ENCODE results near the gene DBF4B.

DBF4B gene

GRCh38 chr17:44785921-44786320 lies 77.5 kb downstream of the DBF4B start:
- DNase-seq (ENCODE audit: low spot score in 2 of 2), result no peak
- Mint-ChIP-seq H3K4me1 (no peaks in the 10 kb centered on the region), H3K4me3 (no peak overlapping the region), H3K27me3 (peaks cover 3% of the 10 kb centered on the region), H3K27ac (no peak overlapping the region), H3K9me3 (no peaks in the 10 kb centered on the region), H3K36me3 (no peaks in the 10 kb centered on the region)
- no peak for ATAC-seq (ENCODE audit: low read depth)

GRCh38 chr17:44786551-44787081 lies 78.2 kb downstream of the DBF4B start:
- H3K9me3 Mint-ChIP-seq, result no peaks in the 10 kb centered on the region
- no peak for DNase-seq (ENCODE audit: low spot score in 2 of 2)
- H3K4me3 Mint-ChIP-seq, result no peak overlapping the region
- H3K4me1 Mint-ChIP-seq, result no peaks in the 10 kb centered on the region
- peaks cover 3% of the 10 kb centered on the region for H3K27me3 Mint-ChIP-seq
- ATAC-seq (ENCODE audit: low read depth), result no peak
- no peaks in the 10 kb centered on the region for H3K36me3 Mint-ChIP-seq
- no peak overlapping the region for H3K27ac Mint-ChIP-seq

- Mint-ChIP-seq H3K4me3 (no peak overlapping the region), H3K9me3 (no peaks in the 10 kb centered on the region), H3K27ac (no peak overlapping the region), H3K36me3 (no peaks in the 10 kb centered on the region), H3K4me1 (no peaks in the 10 kb centered on the region), H3K27me3 (peaks cover 3% of the 10 kb centered on the region)
- ATAC-seq (ENCODE audit: low read depth) (no peak), DNase-seq (ENCODE audit: low spot score in 2 of 2) (no peak)
Measured at GRCh38 chr17:44787271-44787940, 78.9 kb downstream of the DBF4B start.

- Mint-ChIP-seq H3K4me3 (no peak overlapping the region), H3K27me3 (peaks cover 3% of the 10 kb centered on the region), H3K4me1 (no peaks in the 10 kb centered on the region), H3K9me3 (no peaks in the 10 kb centered on the region), H3K27ac (no peak overlapping the region), H3K36me3 (no peaks in the 10 kb centered on the region)
- DNase-seq (ENCODE audit: low spot score in 2 of 2) (no peak), ATAC-seq (ENCODE audit: low read depth) (no peak)
Measured at GRCh38 chr17:44788139-44788538, 79.7 kb downstream of the DBF4B start.

GRCh38 chr17:44792276-44792675 lies 83.8 kb downstream of the DBF4B start:
- DNase-seq (ENCODE audit: low spot score in 2 of 2), result no peak
- ATAC-seq (ENCODE audit: low read depth), result no peak
- Mint-ChIP-seq H3K4me3 (no peak overlapping the region), H3K27ac (no peak overlapping the region), H3K36me3 (no peaks in the 10 kb centered on the region), H3K27me3 (peaks cover 4% of the 10 kb centered on the region), H3K4me1 (no peaks in the 10 kb centered on the region), H3K9me3 (no peaks in the 10 kb centered on the region)

GRCh38 chr17:44793885-44794842 lies 85.7 kb downstream of the DBF4B start:
- H3K4me3 Mint-ChIP-seq, result no peak overlapping the region
- no peaks in the 10 kb centered on the region for H3K4me1 Mint-ChIP-seq
- H3K27me3 Mint-ChIP-seq, result peaks cover 2% of the 10 kb centered on the region
- H3K9me3 Mint-ChIP-seq, result no peaks in the 10 kb centered on the region
- no peak for DNase-seq (ENCODE audit: low spot score in 2 of 2)
- no peaks in the 10 kb centered on the region for H3K36me3 Mint-ChIP-seq
- no peak overlapping the region for H3K27ac Mint-ChIP-seq
- ATAC-seq (ENCODE audit: low read depth), result no peak

- Mint-ChIP-seq H3K9me3 (no peaks in the 10 kb centered on the region), H3K36me3 (no peaks in the 10 kb centered on the region), H3K27me3 (peaks cover 2% of the 10 kb centered on the region), H3K4me3 (no peak overlapping the region), H3K27ac (no peak overlapping the region), H3K4me1 (no peaks in the 10 kb centered on the region)
- DNase-seq (ENCODE audit: low spot score in 2 of 2) (no peak), ATAC-seq (ENCODE audit: low read depth) (no peak)
Measured at GRCh38 chr17:44794851-44795413, 86.5 kb downstream of the DBF4B start.

- Mint-ChIP-seq H3K27me3 (peaks cover 2% of the 10 kb centered on the region), H3K9me3 (no peaks in the 10 kb centered on the region), H3K4me1 (no peaks in the 10 kb centered on the region), H3K27ac (no peak overlapping the region), H3K4me3 (no peak overlapping the region), H3K36me3 (no peaks in the 10 kb centered on the region)
- ATAC-seq (ENCODE audit: low read depth) (no peak), DNase-seq (ENCODE audit: low spot score in 2 of 2) (no peak)
Measured at GRCh38 chr17:44795421-44795820, 87.0 kb downstream of the DBF4B start.

GRCh38 chr17:44795928-44796327 lies 87.5 kb downstream of the DBF4B start:
- no peak for ATAC-seq (ENCODE audit: low read depth)
- Mint-ChIP-seq H3K27me3 (peaks cover 2% of the 10 kb centered on the region), H3K4me1 (no peaks in the 10 kb centered on the region), H3K36me3 (no peaks in the 10 kb centered on the region), H3K9me3 (no peaks in the 10 kb centered on the region), H3K4me3 (no peak overlapping the region), H3K27ac (no peak overlapping the region)
- DNase-seq (ENCODE audit: low spot score in 2 of 2), result no peak

- peaks cover 2% of the 10 kb centered on the region for H3K27me3 Mint-ChIP-seq
- no peaks in the 10 kb centered on the region for H3K9me3 Mint-ChIP-seq
- no peaks in the 10 kb centered on the region for H3K4me1 Mint-ChIP-seq
- ATAC-seq (ENCODE audit: low read depth), result no peak
- H3K4me3 Mint-ChIP-seq, result no peak overlapping the region
- DNase-seq (ENCODE audit: low spot score in 2 of 2), result no peak
- no peak overlapping the region for H3K27ac Mint-ChIP-seq
- no peaks in the 10 kb centered on the region for H3K36me3 Mint-ChIP-seq
Measured at GRCh38 chr17:44796731-44797130, 88.3 kb downstream of the DBF4B start.

- no peak overlapping the region for H3K27ac Mint-ChIP-seq
- ATAC-seq (ENCODE audit: low read depth) (no peak), DNase-seq (ENCODE audit: low spot score in 2 of 2) (no peak)
- H3K36me3 Mint-ChIP-seq, result no peaks in the 10 kb centered on the region
- H3K4me1 Mint-ChIP-seq, result no peaks in the 10 kb centered on the region
- H3K27me3 Mint-ChIP-seq, result peaks cover 2% of the 10 kb centered on the region
- H3K4me3 Mint-ChIP-seq, result no peak overlapping the region
- H3K9me3 Mint-ChIP-seq, result no peaks in the 10 kb centered on the region
Measured at GRCh38 chr17:44797802-44798201, 89.3 kb downstream of the DBF4B start.

GRCh38 chr17:44798356-44798755 lies 89.9 kb downstream of the DBF4B start:
- no peaks in the 10 kb centered on the region for H3K36me3 Mint-ChIP-seq
- H3K9me3 Mint-ChIP-seq, result no peaks in the 10 kb centered on the region
- H3K4me3 Mint-ChIP-seq, result no peak overlapping the region
- peaks cover 2% of the 10 kb centered on the region for H3K27me3 Mint-ChIP-seq
- H3K27ac Mint-ChIP-seq, result no peak overlapping the region
- DNase-seq (ENCODE audit: low spot score in 2 of 2) (no peak), ATAC-seq (ENCODE audit: low read depth) (no peak)
- H3K4me1 Mint-ChIP-seq, result no peaks in the 10 kb centered on the region

Measured in memory B cell (primary cell).